ENCODE measurements around the gene KIAA1958.
A peak's percentile ranks its signal among the peaks of the same experiment; 100 is the strongest.

KIAA1958 gene

GRCh38 chr9:112689161-112689740 is 202.6 kb downstream of the KIAA1958 start:
- Histone ChIP-seq H3K27ac (ENCODE audit: low read length) (no peak overlapping the region), H3K9me3 (ENCODE audit: control insufficient read depth, low read depth, low read length) (no peaks in the 10 kb centered on the region), H3K9ac (ENCODE audit: low read length) (no peak overlapping the region), H3K4me1 (ENCODE audit: control insufficient read depth, low read depth, low read length) (no peaks in the 10 kb centered on the region), H3K4me3 (ENCODE audit: low read length) (no peak overlapping the region), H3K36me3 (ENCODE audit: control insufficient read depth, low read depth, low read length) (peaks cover 18% of the 10 kb centered on the region), H3K27me3 (ENCODE audit: control insufficient read depth, insufficient read depth, low read length) (no peaks in the 10 kb centered on the region)

- no peak overlapping the region for H3K4me3 ChIP-seq (ENCODE audit: low read length)
- no peak overlapping the region for H3K27ac ChIP-seq (ENCODE audit: low read length)
- no peaks in the 10 kb centered on the region for H3K27me3 ChIP-seq (ENCODE audit: control insufficient read depth, insufficient read depth, low read length)
- H3K36me3 ChIP-seq (ENCODE audit: control insufficient read depth, low read depth, low read length) = peaks cover 3% of the 10 kb centered on the region
- H3K9ac ChIP-seq (ENCODE audit: low read length) = no peak overlapping the region
- H3K4me1 ChIP-seq (ENCODE audit: control insufficient read depth, low read depth, low read length) = no peaks in the 10 kb centered on the region
- H3K9me3 ChIP-seq (ENCODE audit: control insufficient read depth, low read depth, low read length) = no peaks in the 10 kb centered on the region
Observed at GRCh38 chr9:112694706-112695555, 208.3 kb downstream of the KIAA1958 start.

- Histone ChIP-seq H3K9me3 (ENCODE audit: control insufficient read depth, low read depth, low read length) (no peaks in the 10 kb centered on the region), H3K27ac (ENCODE audit: low read length) (no peak overlapping the region), H3K27me3 (ENCODE audit: control insufficient read depth, insufficient read depth, low read length) (no peaks in the 10 kb centered on the region), H3K9ac (ENCODE audit: low read length) (no peak overlapping the region), H3K4me1 (ENCODE audit: control insufficient read depth, low read depth, low read length) (no peaks in the 10 kb centered on the region), H3K4me3 (ENCODE audit: low read length) (no peak overlapping the region), H3K36me3 (ENCODE audit: control insufficient read depth, low read depth, low read length) (no peaks in the 10 kb centered on the region)
Observed at GRCh38 chr9:112696461-112696860, 209.8 kb downstream of the KIAA1958 start.

- Histone ChIP-seq H3K9me3 (ENCODE audit: control insufficient read depth, low read depth, low read length) (no peaks in the 10 kb centered on the region), H3K9ac (ENCODE audit: low read length) (no peak overlapping the region), H3K4me1 (ENCODE audit: control insufficient read depth, low read depth, low read length) (no peaks in the 10 kb centered on the region), H3K27ac (ENCODE audit: low read length) (no peak overlapping the region), H3K36me3 (ENCODE audit: control insufficient read depth, low read depth, low read length) (no peaks in the 10 kb centered on the region), H3K27me3 (ENCODE audit: control insufficient read depth, insufficient read depth, low read length) (no peaks in the 10 kb centered on the region), H3K4me3 (ENCODE audit: low read length) (no peak overlapping the region)
Observed at GRCh38 chr9:112699230-112699629, 212.6 kb downstream of the KIAA1958 start.

GRCh38 chr9:112700085-112700484 is 213.5 kb downstream of the KIAA1958 start:
- Histone ChIP-seq H3K4me1 (ENCODE audit: control insufficient read depth, low read depth, low read length) (no peaks in the 10 kb centered on the region), H3K27me3 (ENCODE audit: control insufficient read depth, insufficient read depth, low read length) (no peaks in the 10 kb centered on the region), H3K9ac (ENCODE audit: low read length) (no peak overlapping the region), H3K36me3 (ENCODE audit: control insufficient read depth, low read depth, low read length) (no peaks in the 10 kb centered on the region), H3K27ac (ENCODE audit: low read length) (no peak overlapping the region), H3K9me3 (ENCODE audit: control insufficient read depth, low read depth, low read length) (no peaks in the 10 kb centered on the region), H3K4me3 (ENCODE audit: low read length) (no peak overlapping the region)

GRCh38 chr9:112703304-112703703 is 216.7 kb downstream of the KIAA1958 start:
- Histone ChIP-seq H3K9ac (ENCODE audit: low read length) (no peak overlapping the region), H3K27ac (ENCODE audit: low read length) (no peak overlapping the region), H3K27me3 (ENCODE audit: control insufficient read depth, insufficient read depth, low read length) (no peaks in the 10 kb centered on the region), H3K9me3 (ENCODE audit: control insufficient read depth, low read depth, low read length) (no peaks in the 10 kb centered on the region), H3K4me3 (ENCODE audit: low read length) (no peak overlapping the region), H3K36me3 (ENCODE audit: control insufficient read depth, low read depth, low read length) (no peaks in the 10 kb centered on the region), H3K4me1 (ENCODE audit: control insufficient read depth, low read depth, low read length) (no peaks in the 10 kb centered on the region)

GRCh38 chr9:112705768-112706427 is 219.3 kb downstream of the KIAA1958 start:
- no peak overlapping the region for H3K27ac ChIP-seq (ENCODE audit: low read length)

GRCh38 chr9:112711050-112711689 is 224.5 kb downstream of the KIAA1958 start:
- no peak overlapping the region for H3K9ac ChIP-seq (ENCODE audit: low read length)
- H3K9me3 ChIP-seq (ENCODE audit: control insufficient read depth, low read depth, low read length) = no peaks in the 10 kb centered on the region
- H3K27ac ChIP-seq (ENCODE audit: low read length) = no peak overlapping the region
- H3K36me3 ChIP-seq (ENCODE audit: control insufficient read depth, low read depth, low read length) = peaks cover 5% of the 10 kb centered on the region
- H3K27me3 ChIP-seq (ENCODE audit: control insufficient read depth, insufficient read depth, low read length) = no peaks in the 10 kb centered on the region
- H3K4me3 ChIP-seq (ENCODE audit: low read length) = no peak overlapping the region
- H3K4me1 ChIP-seq (ENCODE audit: control insufficient read depth, low read depth, low read length) = no peaks in the 10 kb centered on the region

More at GRCh38 chr9:112705768-112706427, 219.3 kb downstream of the KIAA1958 start:
- Histone ChIP-seq H3K36me3 (ENCODE audit: control insufficient read depth, low read depth, low read length) (peaks cover 5% of the 10 kb centered on the region), H3K9me3 (ENCODE audit: control insufficient read depth, low read depth, low read length) (no peaks in the 10 kb centered on the region), H3K4me1 (ENCODE audit: control insufficient read depth, low read depth, low read length) (no peaks in the 10 kb centered on the region), H3K4me3 (ENCODE audit: low read length) (no peak overlapping the region), H3K27me3 (ENCODE audit: control insufficient read depth, insufficient read depth, low read length) (no peaks in the 10 kb centered on the region), H3K9ac (ENCODE audit: low read length) (no peak overlapping the region)

GRCh38 chr9:112712678-112713077 is 226.1 kb downstream of the KIAA1958 start:
- H3K36me3 ChIP-seq (ENCODE audit: control insufficient read depth, low read depth, low read length) = peaks cover 5% of the 10 kb centered on the region
- H3K9me3 ChIP-seq (ENCODE audit: control insufficient read depth, low read depth, low read length) = no peaks in the 10 kb centered on the region
- H3K4me1 ChIP-seq (ENCODE audit: control insufficient read depth, low read depth, low read length) = peaks cover 3% of the 10 kb centered on the region
- H3K4me3 ChIP-seq (ENCODE audit: low read length) = no peak overlapping the region
- H3K27me3 ChIP-seq (ENCODE audit: control insufficient read depth, insufficient read depth, low read length) = no peaks in the 10 kb centered on the region
- no peak overlapping the region for H3K9ac ChIP-seq (ENCODE audit: low read length)
- H3K27ac ChIP-seq (ENCODE audit: low read length) = no peak overlapping the region

GRCh38 chr9:112717661-112718331 is 231.2 kb downstream of the KIAA1958 start, which contains the start of gene INIP:
Gene INIP (minus strand): TSS chr9:112718117. CDS start chr9:112716485, 1,632 bp downstream.
- Histone ChIP-seq H3K9me3 (ENCODE audit: control insufficient read depth, low read depth, low read length) (no peaks in the 10 kb centered on the region), H3K27ac (ENCODE audit: low read length) (peak within 1 kb of the TSS; percentile 47), H3K27me3 (ENCODE audit: control insufficient read depth, insufficient read depth, low read length) (no peaks in the 10 kb centered on the region), H3K9ac (ENCODE audit: low read length) (peak within 1 kb of the TSS; percentile 75), H3K36me3 (ENCODE audit: control insufficient read depth, low read depth, low read length) (no peaks in the 10 kb centered on the region), H3K4me1 (ENCODE audit: control insufficient read depth, low read depth, low read length) (peaks cover 3% of the 10 kb centered on the region), H3K4me3 (ENCODE audit: low read length) (peak within 1 kb of the TSS; percentile 88)

Data from iPS-18a (cell line).